ES-I3 (cell line): Measurements from ENCODE around the gene KCNN4.
"Not testable (repeated sequence)": the region's sequence is repeated elsewhere in the genome, so short reads cannot be mapped to it uniquely, and the experiment has no call there.

ENCODE experiments used
- H3K36me3 ChIP-seq: 2 replicates; pipeline ENCODE4 v1.6.1; 2013; ENCODE audit warnings: mild to moderate bottlenecking, low read length, control low read depth, moderate library complexity; ENCODE audit not compliant: insufficient read depth
- H3K4me1 ChIP-seq: 2 replicates; pipeline ENCODE4 v1.6.1; 2013; ENCODE audit warnings: mild to moderate bottlenecking, control low read depth, low read length; ENCODE audit not compliant: insufficient read depth
- H3K9ac ChIP-seq: 2 replicates; pipeline ENCODE4 v1.6.1; 2013; ENCODE audit warnings: low read depth, mild to moderate bottlenecking, low read length, moderate library complexity
- H3K9me3 ChIP-seq: 2 replicates; pipeline ENCODE4 v1.6.1; 2013; ENCODE audit warnings: mild to moderate bottlenecking, low read length, moderate library complexity; ENCODE audit not compliant: control insufficient read depth, insufficient read depth

KCNN4 gene

GRCh38 chr19:43784981-43785808 is 4.4 kb upstream of the KCNN4 start:
- Histone ChIP-seq H3K9ac (no peak overlapping the region), H3K36me3 (no peaks in the 10 kb centered on the region), H3K9me3 (no peaks in the 10 kb centered on the region), H3K4me1 (peaks cover 21% of the 10 kb centered on the region; the same call in 1 of the 2 replicates)

- Histone ChIP-seq H3K4me1 (peaks cover 28% of the 10 kb centered on the region), H3K9me3 (no peaks in the 10 kb centered on the region), H3K9ac (no peak overlapping the region), H3K36me3 (no peaks in the 10 kb centered on the region)
Observed at GRCh38 chr19:43784241-43784980, 3.6 kb upstream of the KCNN4 start.

- no peaks in the 10 kb centered on the region for H3K36me3 ChIP-seq
- H3K4me1 ChIP-seq: peaks cover 31% of the 10 kb centered on the region
- H3K9me3 ChIP-seq: no peaks in the 10 kb centered on the region
- H3K9ac ChIP-seq: no peak overlapping the region
Observed at GRCh38 chr19:43783636-43784035, 2.9 kb upstream of the KCNN4 start.

- no peaks in the 10 kb centered on the region for H3K36me3 ChIP-seq
- H3K9ac ChIP-seq: no peak overlapping the region
- peaks cover 34% of the 10 kb centered on the region for H3K4me1 ChIP-seq
- H3K9me3 ChIP-seq: no peaks in the 10 kb centered on the region
Observed at GRCh38 chr19:43782689-43783231, 2.0 kb upstream of the KCNN4 start.

- Histone ChIP-seq H3K9me3 (no peaks in the 10 kb centered on the region), H3K9ac (no peak overlapping the region), H3K36me3 (no peaks in the 10 kb centered on the region), H3K4me1 (peaks cover 39% of the 10 kb centered on the region)
Observed at GRCh38 chr19:43782311-43782660, 1.5 kb upstream of the KCNN4 start.

GRCh38 chr19:43781630-43782310 is 997 bp upstream of the KCNN4 start:
- Histone ChIP-seq H3K36me3 (no peaks in the 10 kb centered on the region), H3K9ac (no peak overlapping the region), H3K9me3 (no peaks in the 10 kb centered on the region), H3K4me1 (peaks cover 43% of the 10 kb centered on the region)

GRCh38 chr19:43779820-43780219 is 953 bp downstream of the KCNN4 start:
- peaks cover 44% of the 10 kb centered on the region for H3K4me1 ChIP-seq
- H3K9me3 ChIP-seq: no peaks in the 10 kb centered on the region
- H3K9ac ChIP-seq: no peak overlapping the region
- H3K36me3 ChIP-seq: no peaks in the 10 kb centered on the region

- H3K9me3 ChIP-seq: no peaks in the 10 kb centered on the region
- no peaks in the 10 kb centered on the region for H3K36me3 ChIP-seq
- H3K9ac ChIP-seq: no peak overlapping the region
- peaks cover 41% of the 10 kb centered on the region for H3K4me1 ChIP-seq
Observed at GRCh38 chr19:43779147-43779819, 1.5 kb downstream of the KCNN4 start.

GRCh38 chr19:43778651-43779050 is 2.1 kb downstream of the KCNN4 start:
- Histone ChIP-seq H3K4me1 (peaks cover 35% of the 10 kb centered on the region), H3K36me3 (no peaks in the 10 kb centered on the region), H3K9ac (no peak overlapping the region), H3K9me3 (no peaks in the 10 kb centered on the region)

GRCh38 chr19:43777163-43777695 is 3.5 kb downstream of the KCNN4 start:
- Histone ChIP-seq H3K36me3 (no peaks in the 10 kb centered on the region), H3K4me1 (peaks cover 33% of the 10 kb centered on the region), H3K9ac (no peak overlapping the region), H3K9me3 (no peaks in the 10 kb centered on the region)

GRCh38 chr19:43776286-43776685 is 4.5 kb downstream of the KCNN4 start:
- peaks cover 33% of the 10 kb centered on the region for H3K4me1 ChIP-seq
- no peaks in the 10 kb centered on the region for H3K36me3 ChIP-seq
- H3K9ac ChIP-seq: no peak overlapping the region
- no peaks in the 10 kb centered on the region for H3K9me3 ChIP-seq

- H3K4me1 ChIP-seq: peaks cover 30% of the 10 kb centered on the region
- no peaks in the 10 kb centered on the region for H3K36me3 ChIP-seq
- no peak overlapping the region for H3K9ac ChIP-seq
- H3K9me3 ChIP-seq: no peaks in the 10 kb centered on the region
Observed at GRCh38 chr19:43775299-43775890, 5.4 kb downstream of the KCNN4 start.

- H3K9me3 ChIP-seq, H3K36me3 ChIP-seq: not testable (repeated sequence)
- peak overlapping the region; percentile 59; the same call in 1 of the 2 replicates for H3K9ac ChIP-seq
- H3K4me1 ChIP-seq: peaks cover 28% of the 10 kb centered on the region
Observed at GRCh38 chr19:43774940-43775258, 5.9 kb downstream of the KCNN4 start.
